Fibroblast of skin of left quadriceps (primary cell): ENCODE data around the gene HEPACAM.

Experiments
- DNase-seq, 2 experiments: peaks; one replicate each; pipeline ENCODE4 v3.0.0-alpha.2; 2013; ENCODE audit warnings: low read depth in 2 of 2

HEPACAM gene

DNA sequence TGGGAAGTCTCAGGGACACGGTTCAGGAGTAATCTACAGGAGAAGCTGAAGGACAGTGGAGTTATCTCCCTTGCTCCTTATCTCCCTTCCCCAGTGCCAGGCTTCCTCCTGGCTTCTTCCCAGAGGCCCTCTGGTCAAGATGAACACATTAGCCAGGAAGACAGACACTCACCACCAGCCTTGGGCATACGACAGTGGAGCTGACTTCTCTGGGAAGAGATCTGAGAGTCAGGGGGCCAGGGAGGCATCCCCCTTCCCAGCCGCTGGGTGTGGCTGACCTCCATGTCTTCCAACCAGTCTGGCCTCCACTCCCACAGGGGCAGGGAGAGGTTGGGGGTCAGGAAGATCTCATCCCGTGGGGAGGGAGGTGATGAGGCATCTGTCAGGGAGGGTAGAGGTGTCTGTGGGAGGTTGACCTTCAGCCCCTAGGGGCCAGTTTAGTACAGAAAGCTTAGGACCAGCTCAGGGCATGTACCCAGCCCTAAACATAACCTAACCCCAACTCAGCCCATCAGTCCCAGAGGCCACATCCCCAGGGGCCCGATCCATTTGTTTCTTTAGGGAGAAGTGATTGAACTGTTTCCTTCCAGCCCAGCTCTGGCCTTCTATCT lies 50.9 kb downstream of the HEPACAM start:
- no peak for DNase-seq

DNA sequence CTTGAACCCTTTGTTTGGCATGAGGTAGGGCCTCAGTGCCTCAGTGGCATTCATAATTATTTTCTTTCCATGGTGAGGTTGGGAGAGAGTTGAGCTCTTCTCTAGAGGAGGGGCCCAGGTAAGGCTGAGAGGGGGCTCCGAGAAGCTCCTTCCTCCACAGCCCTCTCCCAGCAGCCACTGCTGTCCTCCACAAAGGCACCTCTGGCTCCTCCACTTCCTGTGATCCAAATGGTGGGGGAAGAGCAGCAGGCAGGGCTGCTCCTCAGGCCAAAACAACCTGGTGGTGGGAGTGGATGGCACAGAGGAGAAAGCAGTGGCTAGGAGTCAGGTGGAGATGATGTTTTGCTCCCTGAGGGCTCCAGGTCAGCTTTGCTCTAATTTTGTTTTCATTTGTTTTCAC lies 51.5 kb downstream of the HEPACAM start:
- DNase-seq = no peak

DNA sequence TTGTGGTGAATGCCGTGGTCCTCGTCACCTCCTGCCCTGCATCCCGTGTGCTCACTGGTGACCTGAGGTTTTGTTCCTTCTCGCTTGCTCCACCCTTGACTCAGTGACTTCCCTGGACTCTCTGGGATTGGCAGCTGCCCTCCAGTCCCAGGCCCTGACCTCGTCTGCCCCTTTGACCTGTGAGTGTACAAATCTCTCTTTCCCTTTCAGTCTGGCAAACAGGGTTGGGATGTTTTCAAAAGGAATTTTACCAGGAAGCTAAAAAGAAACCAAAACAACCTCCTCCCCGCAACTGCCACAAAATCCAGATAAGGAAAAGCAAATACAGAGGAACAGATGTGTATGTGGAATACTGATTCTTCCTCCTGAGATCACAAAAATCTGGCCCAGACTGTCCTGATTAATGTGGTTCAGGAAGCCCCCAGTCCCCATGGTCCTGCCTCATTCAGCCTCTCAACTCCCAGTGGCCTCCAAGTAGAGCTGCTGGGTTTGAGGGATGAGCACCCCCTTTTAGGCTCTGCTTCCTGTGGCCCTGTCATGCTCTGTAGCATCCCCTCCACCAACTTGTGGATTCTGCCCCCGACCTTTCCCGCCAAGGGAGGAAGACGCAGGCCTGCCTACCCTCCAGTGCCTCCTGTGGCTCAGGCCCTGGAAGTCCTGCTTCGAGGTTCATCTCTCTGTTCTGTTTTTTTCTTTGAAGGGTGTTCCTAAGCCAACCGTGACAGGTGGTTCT lies 53.3 kb downstream of the HEPACAM start:
- no peak for DNase-seq

DNA sequence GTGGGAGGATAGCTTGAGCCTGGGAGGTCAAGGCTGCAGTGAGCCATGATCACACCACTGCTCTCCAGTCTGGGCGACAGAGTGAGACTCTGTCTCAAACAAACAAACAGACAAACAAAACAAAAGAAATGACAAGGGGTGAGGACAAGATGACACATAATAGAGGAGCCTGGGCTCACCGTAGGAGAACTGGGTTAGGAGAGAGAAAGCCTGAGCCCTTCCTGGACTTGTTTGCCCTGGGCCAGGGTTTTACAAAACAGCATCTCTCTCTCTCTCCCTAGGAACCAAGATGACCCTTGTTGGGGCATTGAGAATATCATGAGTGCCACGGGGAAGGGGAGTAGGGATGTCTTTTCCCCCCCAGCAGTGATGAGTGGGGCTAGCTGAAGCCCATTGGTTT lies 54.9 kb downstream of the HEPACAM start:
- no peak for DNase-seq

DNA sequence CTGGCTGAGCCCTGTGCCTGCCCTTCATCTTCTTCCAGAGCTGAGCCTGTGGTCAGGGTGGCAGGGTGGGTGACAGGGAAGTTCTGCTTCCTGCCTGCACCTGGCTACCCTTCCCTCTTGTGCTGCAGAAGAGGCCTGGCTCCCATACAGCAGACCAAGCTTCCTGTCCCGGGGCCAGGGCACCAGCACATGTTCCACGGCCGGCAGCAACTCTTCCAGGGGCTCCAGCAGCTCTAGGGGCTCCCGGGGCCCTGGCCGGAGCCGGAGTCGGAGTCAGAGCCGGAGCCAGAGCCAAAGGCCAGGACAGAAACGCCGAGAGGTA lies 55.6 kb downstream of the HEPACAM start:
- DNase-seq = no peak

DNA sequence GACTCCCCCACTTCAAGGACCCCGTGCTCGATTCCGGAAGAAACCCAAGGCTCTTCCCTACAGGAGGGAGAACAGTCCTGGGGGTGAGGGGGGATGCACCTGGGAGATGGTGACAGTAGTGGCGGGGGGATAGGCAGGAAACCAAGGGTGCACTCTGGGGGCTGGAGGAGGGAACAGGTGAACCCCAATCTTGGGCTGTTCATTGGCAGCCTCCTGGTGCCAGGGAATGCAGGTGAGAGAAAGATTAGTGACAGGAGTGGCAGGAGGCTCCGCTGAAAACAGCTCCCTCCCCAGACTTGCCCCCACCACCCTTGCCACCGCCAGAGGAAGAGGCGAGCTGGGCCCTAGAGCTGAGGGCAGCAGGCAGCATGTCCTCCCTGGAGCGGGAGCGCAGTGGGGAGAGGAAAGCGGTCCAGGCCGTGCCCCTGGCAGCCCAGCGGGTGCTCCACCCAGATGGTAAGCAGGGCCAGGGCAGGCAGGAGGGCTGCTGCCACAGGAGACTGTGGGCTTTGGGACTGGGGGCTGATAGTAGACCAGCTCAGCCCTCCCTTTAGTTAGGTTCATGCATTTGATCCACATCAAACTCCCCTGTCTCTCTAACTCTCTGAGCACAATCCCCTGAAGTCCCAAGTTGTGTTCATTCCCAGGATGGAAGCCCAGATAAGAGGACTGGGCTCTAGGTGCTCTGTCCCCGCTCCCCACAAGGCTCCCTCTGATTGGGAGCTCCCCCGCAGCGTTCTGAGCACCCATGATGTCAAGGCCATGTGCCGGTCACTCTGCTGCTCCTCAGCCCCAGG lies 56.2 kb downstream of the HEPACAM start:
- DNase-seq = no peak

DNA sequence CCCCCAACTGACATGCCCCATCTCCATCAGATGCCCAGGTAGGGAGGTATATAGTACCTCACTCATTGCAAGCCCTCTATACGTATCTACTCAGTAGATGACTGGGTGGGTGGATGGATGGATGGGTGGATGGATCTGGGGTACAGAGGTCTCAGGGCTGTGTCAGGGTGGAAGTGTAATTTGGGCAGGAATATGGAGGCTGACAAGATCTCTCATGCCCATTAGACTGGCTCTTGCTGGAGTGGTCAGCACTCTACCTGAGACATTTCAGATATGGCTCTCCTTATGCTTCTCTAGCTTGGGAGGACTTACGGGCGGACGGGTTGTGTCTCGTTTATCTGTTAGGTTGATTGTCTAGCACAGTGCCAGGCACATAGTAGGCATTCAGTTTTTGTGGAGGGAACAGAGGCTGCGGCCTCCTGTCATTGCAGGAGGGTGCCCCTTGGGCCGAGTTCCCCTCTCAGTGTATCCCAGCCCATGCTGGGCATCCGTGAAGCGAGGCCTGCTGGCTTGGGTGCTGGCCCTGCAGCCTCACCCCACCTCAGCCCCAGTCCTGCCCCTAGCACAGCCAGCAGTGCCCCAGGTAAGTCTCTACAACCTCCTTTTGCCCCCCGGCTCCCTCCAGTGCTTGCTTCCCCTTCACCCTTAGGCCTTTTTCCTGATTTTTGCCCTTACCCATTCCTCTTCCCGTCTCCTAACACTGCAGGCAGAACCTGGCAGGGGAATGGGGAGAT lies 56.9 kb downstream of the HEPACAM start:
- no peak for DNase-seq

DNA sequence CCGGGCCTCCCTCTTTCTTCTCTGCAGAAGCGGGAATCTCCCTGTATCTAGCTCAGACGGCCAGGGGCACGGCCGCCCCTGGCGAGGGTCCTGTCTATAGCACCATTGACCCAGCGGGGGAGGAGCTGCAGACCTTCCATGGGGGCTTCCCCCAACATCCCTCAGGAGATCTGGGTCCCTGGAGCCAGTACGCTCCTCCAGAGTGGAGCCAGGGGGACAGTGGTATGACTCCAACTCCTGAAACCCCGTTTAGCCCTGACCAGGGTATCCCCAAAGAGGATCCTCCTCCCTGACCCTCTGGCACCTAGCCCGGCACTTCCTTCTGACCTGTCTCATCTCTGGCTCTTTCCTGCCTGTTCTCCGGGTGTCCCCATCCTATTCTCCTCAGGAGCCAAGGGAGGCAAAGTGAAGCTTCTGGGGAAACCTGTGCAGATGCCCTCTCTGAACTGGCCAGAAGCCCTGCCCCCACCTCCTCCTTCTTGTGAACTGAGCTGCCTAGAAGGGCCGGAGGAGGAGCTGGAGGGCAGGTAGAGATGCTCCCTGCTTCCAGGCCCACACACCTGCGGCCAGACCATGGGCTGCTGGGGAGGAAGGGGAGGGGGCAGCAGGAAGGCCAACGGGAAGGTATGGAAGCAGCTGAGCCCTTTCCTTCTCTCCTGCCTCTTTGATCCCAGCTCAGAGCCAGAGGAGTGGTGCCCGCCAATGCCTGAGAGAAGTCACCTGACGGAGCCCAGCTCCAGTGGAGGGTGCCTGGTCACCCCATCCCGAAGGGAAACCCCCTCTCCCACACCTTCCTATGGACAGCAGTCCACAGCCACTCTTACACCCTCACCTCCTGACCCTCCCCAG lies 57.7 kb downstream of the HEPACAM start:
- DNase-seq = no peak

DNA sequence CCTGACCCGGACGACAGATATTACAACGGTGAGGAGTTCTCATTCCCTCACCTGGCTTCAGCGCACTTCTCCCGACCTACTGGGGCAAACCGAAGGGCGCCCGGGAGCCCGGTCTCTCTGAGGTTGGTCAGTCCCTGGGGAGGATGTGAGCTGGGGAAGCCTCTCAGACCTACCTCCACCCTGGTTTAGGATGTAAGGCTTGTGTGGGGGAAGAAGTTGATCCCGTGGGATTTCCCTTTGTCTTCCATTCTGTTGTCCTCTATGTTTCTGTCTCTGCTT lies 58.3 kb downstream of the HEPACAM start:
- no peak for DNase-seq

DNA sequence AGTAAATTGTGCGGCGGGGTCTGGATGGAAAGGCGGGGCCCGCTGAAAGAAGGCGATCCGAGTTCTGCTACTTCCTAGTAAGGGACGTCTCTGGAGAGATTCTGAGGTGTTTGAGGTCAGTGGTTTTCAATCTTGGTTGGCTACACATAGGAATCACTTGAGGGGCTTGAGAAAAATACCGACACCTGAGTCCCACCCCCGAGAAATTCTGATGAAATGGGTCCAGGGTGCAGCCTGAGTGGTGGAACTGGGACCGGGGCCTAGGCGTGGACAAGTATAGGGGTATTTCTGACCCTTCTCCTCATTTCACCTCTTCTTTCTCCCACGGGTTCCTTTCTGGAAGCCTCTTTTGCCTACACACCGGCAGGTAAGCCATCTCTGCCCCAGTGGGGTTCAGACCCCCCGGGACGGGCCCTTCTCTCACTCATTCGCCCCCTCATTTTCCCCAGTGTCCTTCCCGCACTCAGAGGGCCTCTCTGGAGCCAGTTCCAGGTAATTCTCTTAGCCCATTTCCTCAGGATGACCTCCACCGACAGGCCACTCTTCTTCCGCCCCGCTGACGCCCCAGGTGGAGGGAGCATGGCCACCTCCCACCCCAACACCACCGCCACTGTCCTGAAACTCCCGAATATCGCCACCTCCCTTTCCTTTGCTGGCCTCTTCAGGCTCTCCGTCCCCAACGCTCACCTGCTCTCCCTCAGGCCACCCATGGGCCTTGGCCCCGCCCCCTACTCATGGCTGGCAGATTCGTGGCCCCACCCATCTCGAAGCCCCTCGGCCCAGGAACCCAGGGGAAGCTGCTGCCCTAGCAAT lies 58.8 kb downstream of the HEPACAM start:
- DNase-seq = no peak

DNA sequence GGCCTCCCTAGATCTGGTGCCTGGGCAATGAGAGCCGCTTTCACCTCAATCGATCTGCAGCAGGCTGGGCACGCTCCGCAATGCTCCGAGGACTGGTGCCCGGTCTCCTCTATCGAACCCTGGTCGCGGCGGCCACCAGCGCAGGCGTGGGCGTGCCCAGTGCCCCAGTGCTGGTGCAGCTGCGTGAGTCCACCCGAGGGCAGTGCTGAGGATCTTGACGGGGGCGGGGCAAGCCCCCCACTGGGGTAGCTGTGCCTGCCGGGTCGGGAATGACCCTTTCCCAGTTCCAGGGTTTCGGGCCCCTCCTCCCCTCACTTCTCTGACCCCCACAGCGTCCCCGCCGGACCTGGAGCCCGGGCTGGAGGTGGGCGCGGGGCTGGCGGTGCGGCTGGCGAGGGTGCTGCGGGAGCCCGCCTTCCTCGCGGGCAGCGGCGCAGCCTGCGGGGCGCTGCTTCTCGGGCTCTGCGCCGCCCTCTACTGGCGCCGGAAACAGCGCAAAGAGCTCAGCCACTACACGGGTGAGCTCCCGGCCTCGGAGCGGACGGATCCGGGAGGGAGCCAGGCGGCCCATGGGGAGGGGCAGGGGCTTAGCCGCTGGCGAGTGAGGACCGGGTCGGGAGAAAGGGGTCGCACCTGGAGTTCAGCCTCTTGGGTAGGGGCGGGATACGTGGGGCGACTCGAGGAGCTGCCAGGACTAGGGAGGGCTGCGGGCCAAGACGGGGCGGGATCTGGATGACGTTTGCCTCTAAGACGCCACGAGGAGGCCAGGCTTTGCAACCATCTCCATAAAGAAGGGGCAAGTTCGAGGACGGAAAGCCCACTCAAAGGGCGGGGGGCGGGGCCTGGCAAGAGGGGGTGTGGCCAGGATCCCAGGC lies 59.7 kb downstream of the HEPACAM start:
- DNase-seq = peak; percentile 90 to 91

DNA sequence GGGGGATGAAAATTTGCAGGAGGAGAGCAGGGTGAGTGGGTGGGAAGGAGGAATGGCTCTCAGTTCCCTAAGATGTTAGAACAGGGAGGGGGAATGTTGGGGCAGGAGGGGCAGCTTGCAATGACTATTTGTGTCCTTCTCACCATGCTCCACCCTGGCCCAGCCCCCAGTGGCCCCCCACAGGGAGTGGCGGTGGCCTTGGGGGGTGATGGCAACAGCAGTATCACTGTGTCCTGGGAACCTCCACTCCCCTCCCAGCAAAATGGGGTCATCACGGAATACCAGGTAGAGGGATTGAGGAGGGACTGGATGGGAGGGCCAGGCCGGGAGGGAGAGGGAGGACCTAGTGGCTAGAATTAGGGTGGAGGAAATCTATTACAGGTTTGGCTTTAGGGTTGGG lies 60.4 kb downstream of the HEPACAM start:
- DNase-seq = no peak

DNA sequence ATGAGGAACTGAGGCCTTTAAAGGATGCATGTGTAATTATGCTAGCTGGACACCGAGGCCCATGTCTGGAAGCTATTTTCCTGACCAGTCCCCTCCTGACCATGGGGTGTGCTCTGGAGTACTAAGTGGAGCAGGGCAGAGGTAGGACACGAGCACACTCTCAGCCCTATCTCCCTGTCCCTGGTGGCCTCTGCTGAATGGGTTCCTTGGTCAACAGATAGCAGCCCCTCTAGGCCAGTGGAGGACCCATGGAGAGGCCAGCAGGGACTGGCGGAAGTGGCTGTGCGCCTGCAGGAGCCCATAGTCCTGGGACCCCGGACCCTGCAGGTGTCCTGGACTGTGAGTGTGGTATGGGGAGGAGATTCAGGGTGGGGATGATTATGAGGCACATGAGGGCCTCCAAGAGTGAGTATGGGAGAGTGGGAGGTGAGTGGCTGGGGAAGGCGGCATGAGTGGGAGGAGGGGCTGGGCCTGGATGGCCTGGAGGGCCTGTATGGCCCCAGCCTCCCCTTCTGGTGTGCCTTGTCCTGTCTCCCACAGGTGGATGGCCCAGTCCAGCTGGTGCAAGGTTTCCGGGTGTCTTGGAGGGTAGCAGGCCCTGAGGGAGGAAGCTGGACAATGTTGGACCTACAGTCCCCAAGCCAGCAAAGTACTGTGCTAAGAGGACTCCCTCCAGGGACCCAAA lies 61.1 kb downstream of the HEPACAM start:
- no peak for DNase-seq

DNA sequence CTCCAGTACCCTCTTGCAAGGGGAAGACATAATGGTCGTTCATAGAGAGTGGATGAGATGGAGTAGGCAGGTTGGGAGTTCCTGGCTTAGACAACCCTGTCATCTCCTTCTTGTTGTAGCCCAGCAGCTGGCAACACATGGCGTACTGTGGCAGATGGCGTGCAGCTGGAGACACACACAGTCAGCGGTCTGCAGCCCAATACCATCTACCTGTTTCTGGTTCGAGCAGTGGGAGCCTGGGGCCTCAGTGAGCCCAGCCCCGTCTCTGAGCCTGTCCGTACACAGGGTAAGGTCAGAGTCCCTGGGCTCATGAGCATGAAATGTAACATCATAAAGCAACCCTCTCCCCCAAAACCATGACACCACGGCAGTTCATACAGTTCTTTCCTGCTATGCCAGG lies 61.9 kb downstream of the HEPACAM start:
- DNase-seq = no peak

DNA sequence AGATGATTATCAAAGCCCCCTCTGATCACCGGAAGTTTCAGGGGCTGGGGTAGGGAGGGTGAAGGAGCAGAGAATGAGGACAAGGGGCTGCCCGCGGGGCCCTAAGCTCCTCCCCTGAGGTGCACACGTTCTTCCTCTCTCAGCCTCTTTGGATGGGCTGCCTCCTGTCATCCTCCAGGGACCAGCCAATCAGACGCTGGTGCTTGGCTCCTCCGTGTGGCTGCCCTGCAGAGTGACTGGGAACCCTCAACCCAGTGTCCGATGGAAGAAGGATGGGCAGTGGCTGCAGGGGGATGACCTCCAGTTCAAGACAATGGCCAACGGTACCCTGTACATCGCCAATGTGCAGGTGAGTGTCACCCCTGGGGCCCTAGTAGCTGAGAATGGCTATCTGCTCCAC lies 63.1 kb downstream of the HEPACAM start:
- DNase-seq = no peak

DNA sequence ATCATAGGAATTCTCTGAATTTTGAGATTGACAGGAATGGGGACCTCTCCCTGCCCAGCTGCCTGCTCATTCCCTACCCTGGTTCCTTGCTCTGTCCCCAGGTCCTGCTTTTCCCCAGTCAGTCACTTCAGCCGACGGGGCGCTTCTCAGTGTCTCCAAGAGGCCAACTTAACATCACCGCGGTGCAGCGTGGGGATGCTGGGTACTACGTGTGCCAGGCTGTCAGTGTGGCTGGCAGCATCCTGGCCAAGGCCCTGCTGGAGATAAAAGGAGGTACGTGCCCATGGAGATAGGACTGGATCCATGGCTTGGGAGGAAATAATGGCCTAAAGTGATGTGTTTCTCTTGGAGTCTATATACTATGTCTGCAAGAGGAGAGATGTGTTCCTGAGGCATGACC lies 63.6 kb downstream of the HEPACAM start:
- no peak for DNase-seq

DNA sequence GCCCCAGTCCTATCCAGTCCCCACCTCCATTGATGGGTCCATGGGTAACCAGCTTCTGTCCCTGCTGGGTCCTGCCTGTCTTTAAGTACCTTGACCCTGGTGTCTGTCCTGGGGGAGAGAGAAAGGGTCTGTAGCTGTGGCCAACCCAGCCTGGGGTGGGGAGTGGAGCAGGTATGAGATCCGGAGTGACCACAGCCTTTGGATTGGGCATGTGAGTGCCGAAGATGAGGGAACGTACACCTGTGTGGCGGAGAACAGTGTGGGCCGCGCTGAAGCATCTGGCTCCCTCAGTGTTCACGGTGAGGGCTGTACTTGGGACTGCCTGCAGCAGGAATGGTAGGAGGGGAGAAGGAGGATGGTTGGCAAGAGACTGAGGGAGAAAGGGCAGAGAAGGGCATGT lies 65.4 kb downstream of the HEPACAM start:
- DNase-seq = no peak

DNA sequence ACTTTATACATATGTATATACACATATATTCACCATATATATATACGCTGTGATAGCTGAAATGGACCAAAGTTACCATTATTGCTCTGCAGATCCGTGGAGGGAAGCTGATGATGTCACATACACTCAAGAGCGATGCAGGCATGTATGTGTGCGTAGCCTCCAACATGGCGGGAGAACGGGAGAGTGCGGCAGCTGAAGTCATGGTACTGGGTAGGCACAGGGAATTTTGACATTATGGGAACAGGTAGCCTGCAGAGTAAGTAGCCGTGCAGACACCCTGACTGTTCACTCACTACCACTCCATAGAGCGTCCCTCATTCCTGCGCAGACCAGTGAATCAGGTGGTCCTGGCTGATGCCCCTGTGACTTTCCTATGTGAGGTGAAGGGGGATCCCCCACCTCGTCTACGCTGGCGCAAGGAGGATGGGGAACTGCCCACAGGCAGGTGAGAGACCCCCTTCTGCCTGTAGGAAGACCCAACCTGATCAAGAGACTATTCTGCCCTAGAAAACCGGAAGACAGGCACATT lies 65.9 kb downstream of the HEPACAM start:
- DNase-seq = no peak

DNA sequence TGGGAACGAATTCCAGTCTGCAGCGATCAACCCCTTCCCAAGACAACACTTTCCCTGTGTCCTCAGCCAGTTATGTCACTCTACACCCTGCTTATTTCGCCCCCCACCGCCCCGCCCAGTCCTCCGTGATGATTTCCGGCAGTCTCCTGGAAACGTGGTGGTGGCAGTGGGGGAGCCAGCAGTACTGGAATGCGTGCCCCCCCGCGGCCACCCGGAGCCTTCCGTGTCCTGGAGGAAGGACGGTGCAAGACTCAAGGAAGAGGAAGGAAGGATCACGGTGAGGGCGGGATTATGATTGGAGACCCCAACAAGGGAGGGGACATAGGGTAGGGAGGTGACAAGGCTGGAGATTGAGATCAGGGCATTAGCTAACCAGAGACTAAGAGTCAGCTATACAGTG lies 66.5 kb downstream of the HEPACAM start:
- DNase-seq = no peak
